Stomach (tissue), 4 donors: ENCODE data around the gene MSH5.

Experiments used
- CTCF ChIP-seq, 7 experiments: fragments of 450-650 bp in 4 of 7; fragments of 200-600 bp in 3 of 7; sonication (generic) in 3 of 7; IDR thresholded peaks; one replicate each; pipeline ENCODE4 v1.5.1; 2016 to 2019; ENCODE audit warnings: antibody characterized with exemption in 7 of 7, control low read depth in 2 of 7, mild to moderate bottlenecking in 1 of 7
- EP300 ChIP-seq: sonication (generic); formaldehyde crosslinking; IDR thresholded peaks from one replicate; pipeline ENCODE4 v1.6.1; 2017; ENCODE audit warnings: antibody characterized with exemption
- POLR2A ChIP-seq, 4 donors: fragments of 450-650 bp; IDR thresholded peaks; one replicate each; pipeline ENCODE4 v1.6.1; 2016; ENCODE audit warnings: antibody characterized with exemption in 4 of 4, control low read depth in 2 of 4, mild to moderate bottlenecking in 1 of 4, moderate library complexity in 1 of 4
- POLR2AphosphoS5 ChIP-seq, 3 donors: sonication (generic); formaldehyde crosslinking; IDR thresholded peaks; one replicate each; pipeline ENCODE4 v1.6.1; 2016; ENCODE audit warnings: antibody characterized with exemption in 3 of 3

DNA sequence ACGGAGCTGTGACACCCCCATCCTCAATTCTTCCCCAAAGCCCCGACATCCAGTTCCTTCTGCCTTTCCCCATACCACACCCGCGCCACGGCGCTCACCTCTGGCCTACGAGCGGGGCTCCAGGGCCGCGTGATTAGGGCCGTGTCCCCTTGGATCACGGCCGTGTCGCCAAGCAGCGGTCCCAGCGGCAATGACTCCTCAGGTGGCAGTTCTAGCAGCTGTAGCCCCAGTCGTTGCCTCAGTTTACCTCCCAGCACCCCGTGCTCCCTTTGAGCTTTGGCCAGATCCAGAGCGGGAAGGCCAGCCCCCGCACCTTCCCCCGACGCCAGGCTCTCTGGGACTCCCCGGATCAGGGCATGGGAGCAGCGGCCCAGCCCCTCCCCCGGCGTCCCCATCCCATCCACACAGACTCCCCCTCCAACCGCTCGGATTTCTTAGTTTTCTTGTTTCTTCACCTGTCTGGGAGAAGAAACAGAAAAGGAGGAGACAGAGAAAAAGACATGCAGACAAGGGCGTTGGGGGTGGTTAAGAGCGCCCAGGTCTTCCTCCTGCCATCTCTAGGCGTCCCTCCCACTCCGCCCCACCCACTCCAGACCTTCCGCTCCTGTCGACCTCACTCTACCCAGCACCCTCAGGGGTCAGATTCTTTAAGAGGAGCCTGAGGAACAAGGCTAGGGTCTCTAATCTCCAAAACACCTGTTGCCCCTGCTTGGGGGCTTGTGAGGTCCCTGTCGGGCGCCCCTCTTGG lies 10.9 kb upstream of the MSH5 start, which contains the start of gene DDAH2:
- TF ChIP-seq CTCF (IDR thresholded peaks at IDR 0.05), result peak in 3 of 7 experiments; percentile 29 to 69 (median 51)
- no peak for TF ChIP-seq POLR2A (IDR thresholded peaks at IDR 0.05)
- TF ChIP-seq POLR2AphosphoS5 (IDR thresholded peaks at IDR 0.05), result no peak
- no peak for TF ChIP-seq EP300
